Esophagus squamous epithelium (tissue), 4 donors: Measurements from ENCODE around the gene CELF2.

Experiments
- POLR2A ChIP-seq, 4 donors: fragments of 450-650 bp; IDR thresholded peaks; one replicate each; pipeline ENCODE4 v1.6.1; 2017; ENCODE audit warnings: antibody characterized with exemption in 4 of 4, mild to moderate bottlenecking in 4 of 4, moderate library complexity in 3 of 4
- TF ChIP-seq, protein P1 (sequence below), 6 experiments: fragments of 450-650 bp in 4 of 6; fragments of 200-600 bp in 2 of 6; sonication (generic) in 2 of 6; IDR thresholded peaks; one replicate each; pipeline ENCODE4 v1.5.1; 2016 to 2019; ENCODE audit warnings: antibody characterized with exemption in 6 of 6, mild to moderate bottlenecking in 4 of 6, moderate library complexity in 4 of 6

DNA sequence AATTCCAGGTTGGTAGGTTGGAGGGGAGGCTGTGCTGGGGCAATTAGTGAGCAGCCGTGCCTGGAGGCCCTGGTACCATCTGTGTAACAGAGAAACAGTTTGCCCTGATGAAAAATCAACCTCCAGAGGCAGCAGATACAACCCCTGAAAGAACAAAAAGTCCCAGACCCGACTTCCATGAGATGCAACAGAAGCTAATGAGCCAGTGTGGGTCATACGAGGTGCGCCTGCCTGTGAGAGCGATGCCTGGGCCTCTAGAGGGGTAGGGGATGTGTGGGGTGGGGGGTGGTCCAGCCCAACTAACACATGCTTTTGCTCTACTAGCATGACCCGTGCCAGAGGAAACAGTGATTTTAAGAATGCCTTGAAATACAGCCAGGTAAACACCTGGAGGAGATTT, 39.3 kb downstream of the CELF2 start:
- TF ChIP-seq, protein P1, sequence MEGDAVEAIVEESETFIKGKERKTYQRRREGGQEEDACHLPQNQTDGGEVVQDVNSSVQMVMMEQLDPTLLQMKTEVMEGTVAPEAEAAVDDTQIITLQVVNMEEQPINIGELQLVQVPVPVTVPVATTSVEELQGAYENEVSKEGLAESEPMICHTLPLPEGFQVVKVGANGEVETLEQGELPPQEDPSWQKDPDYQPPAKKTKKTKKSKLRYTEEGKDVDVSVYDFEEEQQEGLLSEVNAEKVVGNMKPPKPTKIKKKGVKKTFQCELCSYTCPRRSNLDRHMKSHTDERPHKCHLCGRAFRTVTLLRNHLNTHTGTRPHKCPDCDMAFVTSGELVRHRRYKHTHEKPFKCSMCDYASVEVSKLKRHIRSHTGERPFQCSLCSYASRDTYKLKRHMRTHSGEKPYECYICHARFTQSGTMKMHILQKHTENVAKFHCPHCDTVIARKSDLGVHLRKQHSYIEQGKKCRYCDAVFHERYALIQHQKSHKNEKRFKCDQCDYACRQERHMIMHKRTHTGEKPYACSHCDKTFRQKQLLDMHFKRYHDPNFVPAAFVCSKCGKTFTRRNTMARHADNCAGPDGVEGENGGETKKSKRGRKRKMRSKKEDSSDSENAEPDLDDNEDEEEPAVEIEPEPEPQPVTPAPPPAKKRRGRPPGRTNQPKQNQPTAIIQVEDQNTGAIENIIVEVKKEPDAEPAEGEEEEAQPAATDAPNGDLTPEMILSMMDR (IDR thresholded peaks at IDR 0.05) = no peak
- no peak for TF ChIP-seq POLR2A (IDR thresholded peaks at IDR 0.05)
